Endometrial microvascular endothelial cells (primary cell): ENCODE data around the gene FBXW8. TPM values are rescaled to one million over a fixed set of nuclear protein-coding genes. Genes with fewer than 3 reads are reported as not detected.

Experiments
- in situ Hi-C: cut with HindIII; loops from 2 replicates; pipeline ENCODE4 v1.10.0; 2017; ENCODE audit warnings: low sequenced_read_pairs, low pct_unique_long_range_greater_than_20kb; ENCODE audit errors: inconsistent ontology term
- total RNA-seq: library from RNA; depleted of rRNA; stranded (reverse); fragments of >200 nt; gene quantifications from one replicate; pipeline ENCODE4 v1.2.3, GENCODE V29; 2015; ENCODE audit errors: inconsistent ontology term

The FBXW8 gene
- total RNA-seq, 1 donor from 2014 or later, result 13.8 TPM

DNA sequence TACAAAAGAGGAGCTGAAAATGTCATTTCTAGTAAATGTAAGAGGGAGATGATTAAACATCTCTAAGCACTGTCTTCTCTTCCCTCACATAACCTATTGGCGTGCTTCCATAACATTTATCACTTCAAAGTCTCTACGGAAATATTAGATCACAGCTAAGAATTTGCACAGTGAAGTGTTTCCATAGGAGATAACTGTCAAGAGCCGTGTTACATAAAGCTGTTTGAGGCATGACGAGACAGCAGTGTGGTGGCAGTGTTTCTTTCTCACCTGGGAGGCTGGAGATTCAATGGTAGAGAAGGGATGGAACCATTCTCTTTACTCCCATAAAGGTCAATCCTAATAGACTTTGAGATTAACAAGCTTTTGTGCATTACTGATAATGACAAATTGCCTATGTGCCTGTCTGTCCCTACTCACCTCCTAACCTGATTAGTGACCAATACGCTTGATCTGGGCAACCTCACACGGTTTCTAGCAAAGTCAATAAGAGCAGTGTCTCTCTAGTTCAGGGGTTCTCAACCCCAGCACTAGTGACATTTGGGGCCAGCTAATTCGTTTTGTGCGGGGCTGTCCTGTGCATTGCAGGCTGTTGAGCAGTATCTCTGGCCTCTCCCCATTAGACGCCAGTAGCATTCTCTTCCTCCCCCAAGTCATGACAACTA lies 35.3 kb downstream of the FBXW8 start:
- in situ Hi-C loops, result no loop called here

DNA sequence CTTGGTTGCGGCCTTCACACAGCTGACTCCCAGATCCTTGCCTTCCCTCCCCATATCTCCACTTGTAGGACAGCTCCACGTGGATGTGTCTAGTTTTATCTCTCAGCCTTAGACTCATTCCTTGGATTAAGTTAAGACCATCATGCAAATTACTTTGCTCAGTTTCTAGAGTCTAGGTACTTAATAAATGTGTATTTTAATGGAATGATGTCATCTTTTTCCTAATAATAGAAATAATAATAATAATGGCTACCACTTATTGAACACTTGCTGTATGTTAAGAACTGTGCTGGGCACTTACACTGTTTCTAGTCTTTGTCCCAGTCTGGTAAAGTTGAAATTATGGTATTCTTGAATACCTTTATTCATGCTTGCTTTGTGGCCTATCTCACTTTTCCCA lies 37.5 kb downstream of the FBXW8 start:
- in situ Hi-C loops, result no loop called here

DNA sequence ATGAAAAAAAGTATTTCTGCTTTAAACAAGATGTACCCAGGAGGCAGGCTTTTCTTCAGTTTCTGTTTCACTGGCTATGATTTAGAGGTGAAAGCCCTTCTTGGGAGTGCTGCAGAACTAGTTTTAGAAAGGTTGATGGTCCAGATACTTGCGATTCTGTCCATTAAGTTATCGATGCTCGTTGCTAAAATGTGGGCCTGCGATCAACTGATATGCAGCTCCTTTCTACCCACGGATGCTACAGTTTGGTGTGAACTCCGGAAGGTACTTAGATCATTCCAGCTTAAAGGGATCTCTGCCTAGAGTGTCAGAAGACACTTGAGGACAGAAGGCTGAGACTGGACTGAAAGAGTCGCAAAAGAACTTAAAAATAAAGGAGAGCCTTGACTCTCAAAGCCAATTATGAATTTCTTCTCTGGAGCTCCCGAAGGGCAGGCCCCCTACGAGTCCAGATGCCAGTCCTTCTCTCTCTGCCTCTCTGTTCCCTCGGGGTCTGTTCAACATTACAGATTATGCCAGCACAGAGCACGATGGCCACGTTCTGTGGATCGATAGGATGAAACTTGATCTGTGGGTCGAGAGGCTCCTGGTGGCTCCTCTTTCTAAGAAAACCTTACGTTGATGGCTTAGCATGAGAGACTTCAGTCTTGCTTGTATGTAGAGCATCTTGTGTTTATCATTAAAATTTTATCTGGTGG lies 40.0 kb downstream of the FBXW8 start:
- in situ Hi-C loops, result no loop called here

DNA sequence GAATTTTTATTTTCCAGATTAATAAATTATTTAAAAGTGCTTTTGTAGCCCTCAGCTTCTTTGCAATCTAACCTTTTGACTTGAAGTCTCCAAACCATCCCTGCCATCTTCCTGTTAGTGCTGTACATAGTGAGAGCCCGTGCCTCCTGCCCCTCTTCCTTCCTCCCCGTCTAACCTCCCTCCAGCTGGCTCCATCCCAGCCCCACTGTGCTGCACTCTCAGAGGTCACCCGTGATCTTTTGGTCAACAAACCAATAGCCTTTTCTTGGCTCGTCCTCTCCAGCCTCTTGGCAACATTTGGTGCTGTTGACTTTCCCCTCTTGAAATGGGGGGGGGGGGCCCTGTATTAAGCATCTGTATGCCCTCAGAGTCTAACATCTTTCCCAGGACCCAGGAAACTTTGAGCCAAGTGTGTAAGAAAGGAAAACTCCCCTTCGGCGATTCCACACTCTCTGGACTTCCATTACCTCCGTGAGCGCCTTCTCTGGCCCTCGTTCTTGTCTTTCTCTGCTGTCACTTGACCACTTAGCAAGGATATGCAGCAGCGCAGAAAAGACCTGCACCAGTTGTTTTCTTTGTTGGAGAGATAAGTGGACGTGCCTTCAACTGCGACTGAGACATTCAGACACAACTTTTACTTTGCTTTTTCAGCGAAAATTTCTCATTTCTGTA lies 44.1 kb downstream of the FBXW8 start:
- in situ Hi-C loops, result no loop called here

DNA sequence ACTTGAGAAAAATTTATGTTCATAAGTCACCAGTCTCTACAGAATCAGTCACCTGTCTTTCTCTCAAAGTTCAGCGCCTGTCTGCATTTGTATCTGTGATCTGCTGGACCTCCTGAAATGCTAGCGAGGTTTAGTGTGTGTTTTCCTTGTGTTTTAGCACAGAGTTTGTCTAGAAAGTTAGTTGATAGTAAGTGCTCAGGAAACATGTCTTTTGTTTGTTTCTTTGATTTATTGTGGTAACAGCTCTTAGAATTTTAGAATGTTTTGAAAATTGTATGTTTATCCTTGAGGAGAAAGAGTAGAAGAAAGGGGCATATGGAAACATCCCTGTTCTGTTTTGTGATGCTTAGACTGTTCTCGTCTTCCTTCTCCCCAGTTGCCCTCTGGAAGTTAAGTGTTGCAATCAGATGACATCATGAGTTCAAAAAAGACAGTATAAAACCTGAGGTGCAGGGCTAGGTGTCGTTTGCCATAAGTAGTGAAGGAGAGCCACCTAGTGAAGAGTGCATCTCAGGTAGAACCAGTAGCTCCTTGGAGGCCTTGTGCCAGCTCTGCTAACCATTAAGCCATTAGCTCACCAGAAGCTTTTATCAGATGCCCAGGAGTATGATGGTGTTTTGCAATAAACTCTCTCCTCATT lies 44.8 kb downstream of the FBXW8 start:
- in situ Hi-C loops, result no loop called here

DNA sequence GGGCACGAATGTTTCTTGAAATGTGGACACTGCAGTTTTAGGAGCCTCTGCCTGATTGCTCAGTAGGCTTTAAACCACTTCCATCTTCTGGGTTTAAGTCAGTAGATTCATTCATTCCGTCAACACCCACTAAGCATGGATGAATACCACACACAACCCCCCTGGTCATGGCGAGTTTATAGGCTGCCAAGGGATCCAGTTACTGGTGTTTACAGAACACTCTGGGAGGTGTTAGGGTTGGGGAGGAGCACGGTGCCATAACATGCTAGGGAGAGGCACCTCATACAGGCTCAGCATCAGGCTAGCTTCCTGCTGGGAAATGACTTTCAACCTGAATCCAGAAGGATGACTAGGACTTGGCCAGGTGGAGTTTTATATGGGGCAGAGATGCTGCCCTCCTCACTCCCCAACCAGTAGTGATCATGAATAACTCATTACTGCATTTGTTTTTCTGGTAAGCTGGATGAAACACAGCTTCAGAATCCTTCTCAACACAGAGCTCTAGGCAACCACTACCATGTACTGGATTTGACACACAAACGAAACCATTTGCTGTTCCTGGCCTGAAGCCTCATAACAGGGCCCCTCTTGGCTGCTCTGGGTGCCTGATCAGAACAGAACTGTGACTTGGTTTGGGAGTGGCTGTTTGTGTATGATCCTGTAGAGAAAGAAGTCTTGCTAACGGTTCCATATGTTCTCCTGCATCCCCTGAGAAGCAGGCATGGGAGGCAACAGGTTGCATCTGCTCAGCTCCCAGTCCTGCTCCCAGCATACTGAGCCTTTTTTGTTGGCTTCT lies 47.9 kb downstream of the FBXW8 start:
- in situ Hi-C loops, result no loop called here

DNA sequence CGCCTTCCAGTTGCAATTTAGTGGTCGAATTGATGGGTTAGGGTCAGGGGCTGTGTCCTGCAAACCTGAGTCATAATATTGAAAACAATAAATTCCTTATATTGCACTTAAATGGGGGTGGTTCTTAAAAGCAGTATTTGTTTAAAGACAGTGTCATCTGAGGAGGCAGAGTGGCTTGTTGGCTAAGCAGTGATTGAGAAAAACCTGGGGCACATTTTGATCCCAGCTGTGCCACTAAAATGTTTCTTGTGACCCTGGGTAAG lies 48.4 kb downstream of the FBXW8 start:
- in situ Hi-C loops, result no loop called here

DNA sequence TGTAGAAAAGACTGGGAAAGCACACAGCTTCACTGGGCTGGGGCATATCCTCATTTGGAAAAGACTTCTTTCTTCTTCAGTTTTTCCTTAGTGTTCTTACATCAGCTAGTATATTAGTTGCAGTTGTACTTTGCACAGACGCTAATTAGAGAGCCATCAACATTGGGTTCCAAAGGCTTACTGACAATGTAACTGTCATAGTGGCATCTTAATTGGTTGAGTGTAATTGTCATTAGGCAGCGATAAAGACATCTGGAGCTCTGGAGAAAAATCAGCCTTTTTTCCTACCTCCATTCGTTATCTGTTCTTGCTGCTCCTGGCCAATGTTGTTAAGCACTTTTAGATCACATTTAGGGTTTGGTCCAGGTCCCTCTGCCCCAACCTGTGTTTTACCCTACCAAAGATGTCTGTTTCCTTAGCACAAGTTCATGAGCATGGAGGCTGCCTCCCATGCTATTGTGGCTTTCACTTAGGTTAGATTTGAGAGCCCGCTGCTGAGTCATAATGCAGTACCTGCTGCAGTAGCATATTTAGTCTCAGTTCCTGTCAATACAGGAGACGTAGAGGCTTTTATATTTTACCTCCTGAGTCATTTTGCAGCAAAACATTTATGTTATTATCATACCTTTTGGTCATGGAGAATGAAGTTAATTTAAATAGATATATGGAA lies 49.2 kb downstream of the FBXW8 start:
- in situ Hi-C loops, result no loop called here

DNA sequence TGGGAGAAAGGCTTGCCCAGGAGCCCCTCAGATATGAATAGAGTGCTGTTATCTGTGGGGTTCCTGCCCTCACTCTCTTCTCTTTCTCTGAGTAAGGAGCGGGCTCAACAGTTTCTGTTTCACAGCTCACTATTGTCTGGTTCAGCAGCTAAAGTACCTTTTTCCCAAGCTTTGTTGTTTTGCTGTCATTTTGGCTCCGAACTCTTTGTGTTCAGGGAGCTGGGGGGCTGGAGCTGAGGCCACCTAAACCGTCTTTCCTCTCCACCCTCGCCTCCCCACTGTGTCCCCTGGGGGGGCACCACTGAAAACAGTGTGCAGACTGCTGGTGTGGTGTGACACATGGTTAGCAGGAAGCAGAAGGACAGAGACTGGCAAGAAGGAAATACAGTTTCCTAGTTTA lies 51.4 kb downstream of the FBXW8 start:
- in situ Hi-C loops, result no loop called here

DNA sequence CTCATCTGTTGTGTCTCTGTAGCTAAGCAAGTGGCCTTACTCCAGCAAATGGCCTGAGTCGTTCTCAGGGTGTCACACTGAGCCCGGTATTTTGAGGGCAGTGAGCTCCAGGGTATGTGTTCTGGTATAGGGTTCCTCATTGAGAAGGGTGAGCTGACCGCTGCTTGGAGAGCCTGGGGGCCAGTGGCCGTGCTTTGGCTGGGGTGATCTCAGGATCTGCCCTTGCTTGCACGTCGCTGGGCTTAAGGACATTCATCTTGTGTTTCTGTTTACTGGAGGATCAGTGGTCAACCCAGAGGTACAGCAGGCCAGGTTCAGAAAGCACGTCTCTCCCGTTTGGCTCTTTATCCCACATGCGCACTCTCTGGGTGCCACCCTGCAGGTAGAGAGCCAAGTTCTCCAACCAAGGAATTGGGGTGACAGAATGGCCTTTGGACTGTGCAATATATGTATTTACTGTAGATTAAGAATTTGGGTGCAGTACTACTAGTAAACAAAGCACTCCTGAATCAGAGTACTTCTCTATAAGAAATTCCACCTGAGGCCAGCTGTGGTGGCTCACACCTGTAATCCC lies 52.1 kb downstream of the FBXW8 start:
- in situ Hi-C loops, result no loop called here

DNA sequence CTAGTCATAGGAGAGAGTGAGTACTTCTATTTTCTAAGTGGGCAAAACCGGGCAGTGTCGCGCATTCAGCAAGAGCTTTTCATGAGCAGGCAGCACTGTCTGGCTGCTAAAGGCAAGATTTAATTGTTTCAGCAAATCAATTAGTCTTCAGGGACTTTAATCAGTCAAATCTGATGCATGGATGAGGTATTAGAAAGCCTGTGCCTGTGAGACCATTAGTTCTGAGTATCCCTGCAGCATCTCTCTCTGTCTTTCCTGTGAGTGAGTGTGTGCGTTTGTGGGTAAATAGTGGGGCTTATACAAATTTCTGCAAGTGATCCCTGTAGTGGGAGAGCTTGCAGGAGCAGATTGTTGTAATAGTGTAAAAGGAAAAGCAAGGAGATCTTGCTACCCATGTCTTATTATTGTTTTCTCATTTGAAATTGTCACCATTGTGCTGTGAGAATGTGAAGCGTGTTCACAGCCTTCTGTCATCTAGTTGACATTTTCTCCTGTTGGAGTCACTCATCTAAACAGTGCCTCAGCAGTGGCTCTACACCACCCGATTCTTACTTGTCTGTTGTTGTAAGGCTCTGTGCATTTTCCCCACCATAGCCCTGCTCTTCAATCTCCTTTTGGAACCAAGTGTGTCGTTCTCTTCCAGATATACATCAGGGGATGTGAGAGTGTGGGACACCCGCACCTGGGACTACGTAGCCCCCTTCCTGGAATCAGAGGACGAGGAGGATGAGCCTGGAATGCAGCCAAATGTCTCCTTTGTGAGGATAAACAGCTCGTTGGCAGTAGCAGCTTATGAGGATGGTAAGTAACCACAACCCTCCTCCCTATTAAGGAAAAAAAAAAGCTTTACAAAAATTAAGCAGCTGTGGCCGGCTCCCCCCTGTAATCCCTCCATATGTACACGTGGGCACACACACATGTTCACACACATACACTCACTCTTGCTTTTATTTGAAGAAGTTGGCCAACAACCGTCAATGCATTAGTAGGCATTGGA lies 53.6 kb downstream of the FBXW8 start:
- in situ Hi-C loops, result no loop called here

DNA sequence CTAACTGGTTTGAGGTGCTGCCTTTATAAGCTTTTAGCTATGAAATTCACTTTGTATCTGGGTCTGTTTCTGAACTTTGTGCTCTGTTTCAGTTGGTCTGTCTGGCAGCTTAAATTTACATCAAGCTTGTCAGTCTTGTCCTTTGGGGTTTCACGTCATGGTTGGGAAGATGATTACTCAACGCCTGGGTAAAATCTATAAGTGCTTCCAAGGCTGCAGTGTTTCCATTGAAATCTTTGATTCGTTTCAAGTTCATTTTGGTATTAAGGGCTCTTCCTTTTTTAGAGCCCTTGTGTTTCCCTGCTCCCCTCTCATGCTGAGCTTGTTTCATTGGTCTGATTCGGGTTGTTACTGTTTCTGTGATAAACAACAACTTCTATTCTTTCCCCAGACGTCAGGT lies 58.2 kb downstream of the FBXW8 start:
- in situ Hi-C loops, result no loop called here

DNA sequence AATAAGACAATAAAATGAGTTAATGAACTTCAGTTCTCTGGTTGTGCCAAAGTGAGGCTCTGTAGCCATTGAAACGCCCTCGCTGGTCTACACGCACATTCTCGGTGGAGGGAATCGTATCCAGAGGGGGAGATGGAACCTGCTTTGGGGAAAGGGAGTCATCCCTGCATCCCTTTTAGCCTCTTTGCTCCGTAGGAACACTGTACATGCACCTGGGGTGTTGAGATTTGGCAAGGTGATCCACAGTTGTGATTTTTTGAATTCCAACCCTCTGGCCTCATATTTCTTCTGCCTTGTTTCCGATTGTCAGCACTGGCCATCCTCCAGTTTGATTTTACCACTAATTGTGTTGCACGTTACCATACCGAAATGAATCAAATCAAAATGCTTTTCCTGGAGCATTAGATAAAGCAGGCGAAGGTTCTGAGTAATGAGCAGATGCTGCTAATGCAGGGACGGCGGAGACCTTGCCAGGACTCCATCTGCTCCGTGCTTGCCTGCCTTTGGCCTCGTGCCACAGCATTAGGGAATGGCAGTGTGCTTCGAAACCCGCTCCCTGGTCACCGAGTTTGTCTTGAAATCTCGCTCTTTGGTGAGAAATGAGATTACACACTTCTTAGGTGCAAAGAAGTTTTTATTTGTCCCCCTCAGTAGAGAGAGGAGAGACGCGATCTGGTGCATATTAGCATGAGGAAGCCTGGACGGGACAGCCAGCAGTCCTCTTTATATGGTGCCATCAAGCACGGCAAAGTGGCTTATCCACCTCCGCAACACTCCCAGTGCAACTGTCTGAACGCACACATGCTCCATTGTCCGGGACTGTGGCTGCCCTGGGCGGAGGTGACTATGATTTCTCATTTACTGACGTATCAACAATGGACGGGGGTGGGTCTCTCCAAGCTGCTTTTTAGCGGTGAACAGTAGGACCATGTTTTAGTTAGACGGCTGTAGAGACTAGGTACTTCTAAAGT lies 59.1 kb downstream of the FBXW8 start:
- in situ Hi-C loops, result no loop called here

DNA sequence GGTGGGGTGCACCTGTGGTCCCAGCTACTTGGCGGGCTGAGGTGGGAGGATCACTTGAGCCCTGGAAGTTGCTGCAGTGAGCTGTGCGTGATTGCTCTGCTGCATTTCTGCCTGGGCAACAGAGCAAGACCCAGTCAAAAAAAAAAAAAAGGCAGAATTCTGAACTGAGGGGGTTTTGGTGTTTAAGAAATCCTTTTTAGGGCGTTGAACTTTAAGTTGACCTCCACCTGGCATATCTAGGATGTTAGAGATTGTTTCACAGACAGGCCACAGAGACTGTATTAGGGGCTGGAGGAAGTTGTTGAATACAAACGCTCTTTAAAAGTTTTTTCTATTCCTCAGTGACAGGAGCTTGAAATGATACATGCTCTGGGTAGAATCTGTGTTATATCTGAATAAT lies 60.5 kb downstream of the FBXW8 start:
- in situ Hi-C loops, result no loop called here

DNA sequence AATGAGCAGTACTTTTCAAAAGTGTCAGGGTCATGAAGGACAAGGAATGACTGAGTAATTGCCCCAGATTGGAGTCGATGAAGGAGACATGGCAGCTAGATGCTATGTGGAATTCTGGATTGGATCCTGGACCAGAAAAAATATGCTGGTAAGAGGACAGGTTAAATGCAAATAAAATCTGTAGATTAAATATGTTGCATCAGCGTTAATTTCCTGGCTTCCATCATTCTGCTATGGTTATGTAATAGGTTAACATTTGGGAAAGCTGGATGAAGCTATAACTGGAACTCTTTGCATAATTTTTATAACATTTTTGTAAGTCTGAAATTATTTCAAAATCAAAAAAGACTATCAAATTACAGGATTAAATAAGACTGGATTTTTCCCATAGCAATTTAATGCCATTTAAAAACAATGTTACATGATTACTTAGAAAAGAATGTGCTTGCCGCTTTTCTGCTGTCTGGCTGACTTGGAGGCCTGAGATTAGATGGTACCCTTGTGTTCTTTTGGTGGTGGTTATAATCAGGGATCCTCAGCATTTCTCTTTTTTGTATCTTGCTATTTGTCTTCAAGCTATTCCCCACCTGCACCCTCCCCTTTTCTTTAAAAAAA lies 65.1 kb downstream of the FBXW8 start:
- in situ Hi-C loops, result no loop called here
